Epithelial cell of esophagus (primary cell): ENCODE data around the gene PTRH1.

Experiments used
- DNase-seq: peaks from one replicate; pipeline ENCODE4 v3.0.0; 2010; ENCODE audit warnings: low read depth
- H3K4me3 ChIP-seq: 2 replicates; pipeline ENCODE4 v1.5.1; 2011; ENCODE audit warnings: mild to moderate bottlenecking, low read length, control low read depth
- TF ChIP-seq, protein P1 (sequence below): IDR thresholded peaks from 2 replicates; pipeline ENCODE4 v1.5.1; 2011; ENCODE audit warnings: low read depth, mild to moderate bottlenecking, low read length, control low read depth, inconsistent platforms; ENCODE audit not compliant: insufficient read depth; ENCODE audit errors: missing control alignments

PTRH1 gene

DNA sequence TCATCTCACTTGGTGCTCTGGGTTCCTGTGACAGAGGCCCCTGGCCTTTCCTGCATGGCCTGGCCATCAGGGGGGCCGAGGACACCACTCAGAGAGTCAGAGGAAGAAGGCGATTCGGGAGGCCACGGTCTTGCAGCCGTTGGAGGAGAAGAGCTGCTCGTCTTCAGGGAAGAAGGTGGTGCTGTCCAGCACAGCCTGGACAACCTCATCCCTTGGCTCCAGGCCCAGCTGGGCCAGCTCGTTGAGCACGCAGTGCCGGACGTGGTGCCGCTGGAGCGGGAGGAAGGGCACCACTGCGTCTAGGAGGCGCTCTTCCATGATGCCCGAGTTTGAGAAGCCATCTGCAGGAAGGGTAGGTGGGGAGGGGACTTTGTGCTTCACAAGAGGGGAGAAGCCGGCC lies 16.5 kb upstream of the PTRH1 start:
- DNase-seq: no peak
- H3K4me3 ChIP-seq: no peak overlapping the region
- TF ChIP-seq, protein P1, sequence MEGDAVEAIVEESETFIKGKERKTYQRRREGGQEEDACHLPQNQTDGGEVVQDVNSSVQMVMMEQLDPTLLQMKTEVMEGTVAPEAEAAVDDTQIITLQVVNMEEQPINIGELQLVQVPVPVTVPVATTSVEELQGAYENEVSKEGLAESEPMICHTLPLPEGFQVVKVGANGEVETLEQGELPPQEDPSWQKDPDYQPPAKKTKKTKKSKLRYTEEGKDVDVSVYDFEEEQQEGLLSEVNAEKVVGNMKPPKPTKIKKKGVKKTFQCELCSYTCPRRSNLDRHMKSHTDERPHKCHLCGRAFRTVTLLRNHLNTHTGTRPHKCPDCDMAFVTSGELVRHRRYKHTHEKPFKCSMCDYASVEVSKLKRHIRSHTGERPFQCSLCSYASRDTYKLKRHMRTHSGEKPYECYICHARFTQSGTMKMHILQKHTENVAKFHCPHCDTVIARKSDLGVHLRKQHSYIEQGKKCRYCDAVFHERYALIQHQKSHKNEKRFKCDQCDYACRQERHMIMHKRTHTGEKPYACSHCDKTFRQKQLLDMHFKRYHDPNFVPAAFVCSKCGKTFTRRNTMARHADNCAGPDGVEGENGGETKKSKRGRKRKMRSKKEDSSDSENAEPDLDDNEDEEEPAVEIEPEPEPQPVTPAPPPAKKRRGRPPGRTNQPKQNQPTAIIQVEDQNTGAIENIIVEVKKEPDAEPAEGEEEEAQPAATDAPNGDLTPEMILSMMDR: no peak

DNA sequence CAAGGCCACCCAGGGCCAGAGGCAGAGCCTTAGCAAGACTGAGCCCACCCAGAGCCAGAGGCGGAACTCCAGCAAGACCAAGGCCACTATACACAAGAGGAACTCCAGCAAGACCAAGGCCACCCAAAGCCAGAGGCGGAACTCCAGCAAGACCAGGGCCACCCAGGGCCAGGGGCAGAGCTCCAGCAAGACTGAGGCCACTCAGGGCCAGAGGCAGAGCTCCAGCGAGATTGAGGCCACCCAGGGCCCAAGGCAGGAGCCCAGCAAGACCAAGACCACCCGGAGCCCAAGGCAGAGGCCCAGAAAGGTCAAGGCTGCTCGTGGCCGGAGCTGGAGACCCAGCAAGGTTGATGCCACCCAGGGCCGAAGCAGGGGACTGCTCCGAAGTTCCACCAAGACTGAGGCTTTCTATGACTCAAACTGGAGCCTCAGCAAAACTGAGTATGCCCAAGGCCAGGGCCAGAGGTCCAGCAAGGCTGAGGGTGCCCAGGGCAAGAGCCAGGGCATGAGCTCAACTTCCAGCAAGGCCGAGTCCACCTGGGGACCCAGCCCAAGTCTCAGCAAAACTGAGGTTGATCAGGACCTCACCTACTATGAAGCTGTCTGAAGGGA lies 15.4 kb upstream of the PTRH1 start:
- TF ChIP-seq, protein P1: no peak
- no peak overlapping the region for H3K4me3 ChIP-seq
- no peak for DNase-seq

DNA sequence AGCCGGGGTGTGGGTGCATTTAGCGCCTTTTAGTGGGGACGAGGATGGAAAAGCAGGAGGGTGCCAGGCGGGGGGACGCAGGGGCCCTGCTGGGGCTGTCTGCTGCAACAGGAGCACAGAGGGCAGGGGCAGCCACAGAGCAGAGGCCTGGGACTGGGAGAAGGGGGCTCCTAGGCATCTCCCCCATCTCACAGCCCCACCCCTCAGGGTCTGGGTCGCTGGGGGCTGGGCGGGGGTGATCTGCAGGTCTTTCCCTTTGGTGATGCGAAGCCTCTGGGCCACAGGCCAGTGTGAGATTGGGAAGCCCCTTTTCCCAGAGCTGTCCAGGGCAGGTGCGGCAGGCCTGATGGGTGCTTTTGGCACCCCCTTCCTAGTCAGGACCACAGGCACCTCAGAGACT lies 14.8 kb upstream of the PTRH1 start:
- no peak for DNase-seq
- no peak overlapping the region for H3K4me3 ChIP-seq
- TF ChIP-seq, protein P1: no peak

DNA sequence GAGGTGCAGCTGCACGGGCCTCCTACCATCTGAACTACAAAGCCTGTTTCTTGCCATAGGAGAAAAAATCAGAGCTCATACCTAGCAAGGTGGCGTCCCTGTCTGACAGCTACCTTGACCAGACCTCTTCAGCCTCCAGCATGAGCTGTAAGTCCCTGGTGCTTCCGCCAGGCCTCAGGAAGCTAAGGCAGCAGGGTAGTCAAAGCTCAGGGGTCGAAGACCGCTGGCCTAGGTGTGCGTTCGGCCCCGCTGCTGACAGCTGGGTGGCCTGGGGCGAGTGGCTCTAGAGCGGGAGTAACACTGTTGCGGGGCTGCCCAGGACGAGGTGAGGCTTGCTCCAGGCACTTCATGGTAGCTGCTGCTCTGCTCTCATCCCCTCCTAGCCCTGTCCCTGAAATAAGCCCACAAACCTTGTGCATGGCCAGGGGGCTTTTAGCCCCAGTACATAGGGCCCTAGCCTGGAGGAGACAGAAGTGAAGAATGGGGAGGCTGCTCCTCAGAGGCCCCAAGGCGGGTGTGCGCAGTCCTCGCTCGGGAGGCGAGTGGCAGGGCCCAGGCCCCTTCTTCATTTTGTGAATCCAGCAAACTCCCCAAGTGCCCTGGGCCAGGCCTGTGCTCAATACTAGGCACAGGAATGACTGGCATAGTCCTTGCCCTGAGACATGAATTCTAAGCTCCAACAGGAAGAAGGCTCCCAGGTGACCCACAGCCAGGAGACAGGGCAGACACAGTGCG lies 14.2 kb upstream of the PTRH1 start:
- TF ChIP-seq, protein P1: no peak
- DNase-seq: no peak
- H3K4me3 ChIP-seq: no peak overlapping the region

DNA sequence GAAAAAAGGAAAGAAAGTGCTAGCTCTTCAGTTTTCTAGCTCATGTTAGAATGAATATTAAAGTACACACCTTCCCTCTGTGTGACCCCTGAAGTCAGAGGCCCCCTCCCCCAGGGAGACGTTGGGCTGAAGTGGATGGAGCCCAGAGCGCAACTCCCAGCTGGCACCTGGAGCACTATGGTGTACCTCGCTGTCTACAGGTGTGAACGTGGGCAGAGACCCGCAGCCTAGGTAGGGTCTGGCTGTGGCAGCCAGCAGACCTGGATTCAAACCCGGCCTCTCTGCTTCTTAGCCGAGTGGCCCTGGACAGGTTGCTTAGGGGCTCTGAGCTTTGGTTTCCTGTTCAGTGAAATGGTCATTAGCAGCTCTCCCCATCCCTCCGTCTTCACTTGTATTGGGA lies 13.3 kb upstream of the PTRH1 start:
- TF ChIP-seq, protein P1: no peak
- H3K4me3 ChIP-seq: no peak overlapping the region
- no peak for DNase-seq

GRCh38 chr9:127726871-127727270 lies 11.4 kb upstream of the PTRH1 start:
- DNase-seq: no peak
- H3K4me3 ChIP-seq: no peak overlapping the region
- TF ChIP-seq, protein P1: no peak

GRCh38 chr9:127724012-127724411 lies 8.5 kb upstream of the PTRH1 start:
- TF ChIP-seq, protein P1: no peak
- DNase-seq: no peak
- no peak overlapping the region for H3K4me3 ChIP-seq
